ENCODE results near the gene ATL1. TPM values are rescaled to one million over a fixed set of nuclear protein-coding genes. Genes with fewer than 3 reads are reported as not detected.

ATL1 gene
- total RNA-seq, 2 experiments from 2014 or later, result 0.82 to 1.6 TPM

DNA sequence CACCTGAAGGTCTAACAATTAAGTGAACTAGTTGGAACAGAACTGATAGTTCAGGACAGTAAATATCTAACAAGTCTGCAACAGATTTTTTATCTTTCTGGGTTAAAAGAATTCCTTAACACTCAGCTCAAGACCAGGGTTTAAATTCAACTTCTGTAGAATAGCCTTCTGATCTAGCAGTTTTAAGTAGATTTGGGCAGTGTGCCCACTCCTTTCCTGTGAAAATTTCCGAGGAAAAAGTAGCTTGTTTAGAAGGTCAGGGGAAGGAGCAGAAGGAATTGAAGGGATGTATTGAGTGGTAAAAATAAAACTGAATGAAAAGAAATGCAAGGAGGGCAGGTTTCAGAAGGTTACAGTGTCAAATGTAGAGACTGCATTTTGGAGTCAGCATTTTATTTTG is 45.8 kb downstream of the ATL1 start:
- ChIA-PET POLR2A (interaction anchor here (0.6 to 1.3 kb wide), 4 partner anchors 14 to 488 kb away, joined by 3 to 4 read pairs (median 3); no protein-coding TSS in a partner anchor), CTCF (ENCODE audit: unreplicated experiment) (no interaction called here)
- no peaks in the 10 kb centered on the region for H3K9me3 ChIP-seq (ENCODE audit: low read length)
- H2AFZ ChIP-seq (ENCODE audit: low read length), result no peak overlapping the region
- no peak for TF ChIP-seq EZH2phosphoT487 (IDR thresholded peaks at IDR 0.05; ENCODE audit: borderline replicate concordance, low read depth, low read length)
- TF ChIP-seq, protein P1, sequence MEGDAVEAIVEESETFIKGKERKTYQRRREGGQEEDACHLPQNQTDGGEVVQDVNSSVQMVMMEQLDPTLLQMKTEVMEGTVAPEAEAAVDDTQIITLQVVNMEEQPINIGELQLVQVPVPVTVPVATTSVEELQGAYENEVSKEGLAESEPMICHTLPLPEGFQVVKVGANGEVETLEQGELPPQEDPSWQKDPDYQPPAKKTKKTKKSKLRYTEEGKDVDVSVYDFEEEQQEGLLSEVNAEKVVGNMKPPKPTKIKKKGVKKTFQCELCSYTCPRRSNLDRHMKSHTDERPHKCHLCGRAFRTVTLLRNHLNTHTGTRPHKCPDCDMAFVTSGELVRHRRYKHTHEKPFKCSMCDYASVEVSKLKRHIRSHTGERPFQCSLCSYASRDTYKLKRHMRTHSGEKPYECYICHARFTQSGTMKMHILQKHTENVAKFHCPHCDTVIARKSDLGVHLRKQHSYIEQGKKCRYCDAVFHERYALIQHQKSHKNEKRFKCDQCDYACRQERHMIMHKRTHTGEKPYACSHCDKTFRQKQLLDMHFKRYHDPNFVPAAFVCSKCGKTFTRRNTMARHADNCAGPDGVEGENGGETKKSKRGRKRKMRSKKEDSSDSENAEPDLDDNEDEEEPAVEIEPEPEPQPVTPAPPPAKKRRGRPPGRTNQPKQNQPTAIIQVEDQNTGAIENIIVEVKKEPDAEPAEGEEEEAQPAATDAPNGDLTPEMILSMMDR (conservative IDR thresholded peaks at IDR 0.05; ENCODE audit: low read length), result no peak
- no peaks in the 10 kb centered on the region for H3K4me1 ChIP-seq (ENCODE audit: insufficient read depth, low read length, poor library complexity, severe bottlenecking)
- H3K27ac ChIP-seq (ENCODE audit: low read depth, low read length, poor library complexity, severe bottlenecking), result no peak overlapping the region
- intact Hi-C loops (cut with micrococcal nuclease; ENCODE audit: unreplicated experiment), result loop anchor here (10.0 kb wide), 1 partner anchor 609 kb away; no protein-coding TSS in a partner anchor
- no peaks in the 10 kb centered on the region for H3K36me3 ChIP-seq (ENCODE audit: insufficient read depth, low read length)
- DNase-seq (ENCODE audit: low spot score), result no peak
- H3K4me3 ChIP-seq (ENCODE audit: low read depth, low read length, poor library complexity, severe bottlenecking), result no peak overlapping the region
- no peaks in the 10 kb centered on the region for H3K9me2 ChIP-seq (ENCODE audit: insufficient read depth, low read length)
- no peaks in the 10 kb centered on the region for H4K20me1 ChIP-seq (ENCODE audit: insufficient read depth, low read length)
- H3K79me2 ChIP-seq (ENCODE audit: insufficient read depth, low read depth, low read length), result no peaks in the 10 kb centered on the region
- no TSS peak for BruUV-seq (replicated peaks)
- no peak overlapping the region for H3K4me2 ChIP-seq (ENCODE audit: low read length)

DNA sequence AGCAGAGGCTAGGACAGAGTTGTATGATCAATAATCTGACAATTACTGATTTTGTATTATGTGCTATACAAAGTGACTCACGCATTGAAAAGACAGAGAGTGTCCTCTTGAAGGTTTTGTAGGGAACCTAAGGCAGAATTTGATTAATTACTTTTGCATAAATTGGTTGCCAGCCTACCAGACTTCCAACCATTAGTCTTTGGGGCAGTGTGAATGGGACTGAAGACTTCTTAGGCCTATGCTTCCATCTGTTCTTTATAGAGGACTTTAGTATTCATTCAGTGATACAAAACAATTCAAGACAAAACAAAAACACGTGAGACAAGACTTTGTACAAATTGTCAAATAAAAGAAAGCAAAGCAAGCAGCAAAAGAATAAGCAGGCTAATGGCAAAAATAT is 46.5 kb downstream of the ATL1 start:
- CTCF ChIA-PET (ENCODE audit: unreplicated experiment), result no interaction called here
- no peaks in the 10 kb centered on the region for H3K9me2 ChIP-seq (ENCODE audit: insufficient read depth, low read length)
- no peak overlapping the region for H2AFZ ChIP-seq (ENCODE audit: low read length)
- no peaks in the 10 kb centered on the region for H4K20me1 ChIP-seq (ENCODE audit: insufficient read depth, low read length)
- H3K4me2 ChIP-seq (ENCODE audit: low read length), result no peak overlapping the region
- H3K9me3 ChIP-seq (ENCODE audit: low read length), result no peaks in the 10 kb centered on the region
- no peaks in the 10 kb centered on the region for H3K4me1 ChIP-seq (ENCODE audit: insufficient read depth, low read length, poor library complexity, severe bottlenecking)
- H3K79me2 ChIP-seq (ENCODE audit: insufficient read depth, low read depth, low read length), result no peaks in the 10 kb centered on the region
- DNase-seq (ENCODE audit: low spot score), result no peak
- POLR2A ChIA-PET, result interaction anchor here (0.7 to 1.3 kb wide), 2 partner anchors 27 to 488 kb away, joined by 3 read pairs; no protein-coding TSS in a partner anchor
- H3K36me3 ChIP-seq (ENCODE audit: insufficient read depth, low read length), result no peaks in the 10 kb centered on the region
- no peak overlapping the region for H3K27ac ChIP-seq (ENCODE audit: low read depth, low read length, poor library complexity, severe bottlenecking)
- no peak overlapping the region for H3K4me3 ChIP-seq (ENCODE audit: low read depth, low read length, poor library complexity, severe bottlenecking)
- no peak for TF ChIP-seq EZH2phosphoT487 (IDR thresholded peaks at IDR 0.05; ENCODE audit: borderline replicate concordance, low read depth, low read length)
- TF ChIP-seq, protein P1 (conservative IDR thresholded peaks at IDR 0.05; ENCODE audit: low read length), result no peak
- intact Hi-C loops (cut with micrococcal nuclease; ENCODE audit: unreplicated experiment), result loop anchor here (10.0 kb wide), 1 partner anchor 608 kb away; no protein-coding TSS in a partner anchor
- BruUV-seq (replicated peaks), result no TSS peak

DNA sequence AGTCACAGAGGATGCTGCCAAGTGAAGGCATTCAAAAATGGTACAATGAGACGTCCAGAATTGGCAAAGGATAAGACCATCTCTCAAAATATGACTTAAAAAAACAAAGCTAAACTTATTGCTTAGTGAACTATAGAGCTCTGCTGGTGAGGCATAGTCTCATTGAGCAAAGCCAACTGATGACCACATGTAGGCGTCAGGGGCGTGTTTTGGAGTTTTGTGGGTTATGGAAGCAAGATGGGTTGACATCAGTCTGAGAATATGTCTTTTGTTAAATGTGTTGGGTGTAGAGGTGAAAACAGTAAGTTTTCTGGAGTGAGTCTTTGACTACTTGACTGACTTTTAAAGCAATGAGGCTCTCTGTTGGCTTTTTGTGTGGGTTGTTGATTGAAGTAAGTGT is 47.2 kb downstream of the ATL1 start:
- DNase-seq (ENCODE audit: low spot score), result no peak
- Histone ChIP-seq H3K4me1 (ENCODE audit: insufficient read depth, low read length, poor library complexity, severe bottlenecking) (no peaks in the 10 kb centered on the region), H2AFZ (ENCODE audit: low read length) (no peak overlapping the region), H3K9me3 (ENCODE audit: low read length) (no peaks in the 10 kb centered on the region), H4K20me1 (ENCODE audit: insufficient read depth, low read length) (no peaks in the 10 kb centered on the region), H3K27ac (ENCODE audit: low read depth, low read length, poor library complexity, severe bottlenecking) (no peak overlapping the region), H3K4me2 (ENCODE audit: low read length) (no peak overlapping the region), H3K9me2 (ENCODE audit: insufficient read depth, low read length) (no peaks in the 10 kb centered on the region), H3K36me3 (ENCODE audit: insufficient read depth, low read length) (no peaks in the 10 kb centered on the region), H3K79me2 (ENCODE audit: insufficient read depth, low read depth, low read length) (no peaks in the 10 kb centered on the region), H3K4me3 (ENCODE audit: low read depth, low read length, poor library complexity, severe bottlenecking) (no peak overlapping the region)
- BruUV-seq (replicated peaks), result no TSS peak
- no peak for TF ChIP-seq EZH2phosphoT487 (IDR thresholded peaks at IDR 0.05; ENCODE audit: borderline replicate concordance, low read depth, low read length)
- TF ChIP-seq, protein P1 (conservative IDR thresholded peaks at IDR 0.05; ENCODE audit: low read length), result no peak
- ChIA-PET POLR2A (interaction anchor here (0.5 to 0.7 kb wide), 2 partner anchors 1470 to 1782 kb away, joined by 3 read pairs; no protein-coding TSS in a partner anchor), CTCF (ENCODE audit: unreplicated experiment) (no interaction called here)
- intact Hi-C loops (cut with micrococcal nuclease; ENCODE audit: unreplicated experiment), result loop anchor here (10.0 kb wide), 1 partner anchor 608 kb away; no protein-coding TSS in a partner anchor

Data from OCI-LY7 (cell line).